HG03060 (cell line): ENCODE data around the gene PLD6.
"Not testable (repeated sequence)": the region's sequence is repeated elsewhere in the genome, so short reads cannot be mapped to it uniquely, and the experiment has no call there.

Experiments used
- ATAC-seq: cut with Tn5 transposase; IDR thresholded peaks from one replicate; pipeline ENCODE4 v1.9.1; 2021; ENCODE audit warnings: low read depth, moderate number of reproducible peaks; ENCODE audit not compliant: unreplicated experiment

The PLD6 gene

GRCh38 chr17:17159571-17159970, 46.6 kb downstream of the PLD6 start:
- ATAC-seq: no peak

- not testable (repeated sequence) for ATAC-seq
Observed at GRCh38 chr17:17158506-17158905, 47.6 kb downstream of the PLD6 start.

GRCh38 chr17:17157041-17157440, 49.1 kb downstream of the PLD6 start:
- no peak for ATAC-seq

GRCh38 chr17:17156511-17156910, 49.6 kb downstream of the PLD6 start:
- ATAC-seq: no peak

- no peak for ATAC-seq
Observed at GRCh38 chr17:17156107-17156506, 50.0 kb downstream of the PLD6 start.

- ATAC-seq: no peak
Observed at GRCh38 chr17:17155568-17155967, 50.6 kb downstream of the PLD6 start.

GRCh38 chr17:17154981-17155380, 51.2 kb downstream of the PLD6 start:
- ATAC-seq: no peak

GRCh38 chr17:17154556-17154955, 51.6 kb downstream of the PLD6 start:
- ATAC-seq: no peak

GRCh38 chr17:17153709-17154108, 52.4 kb downstream of the PLD6 start:
- ATAC-seq: no peak

GRCh38 chr17:17153071-17153470, 53.1 kb downstream of the PLD6 start:
- no peak for ATAC-seq

- no peak for ATAC-seq
Observed at GRCh38 chr17:17152385-17152784, 53.7 kb downstream of the PLD6 start.

- no peak for ATAC-seq
Observed at GRCh38 chr17:17151962-17152361, 54.2 kb downstream of the PLD6 start.

GRCh38 chr17:17151541-17151940, 54.6 kb downstream of the PLD6 start:
- no peak for ATAC-seq

GRCh38 chr17:17151055-17151454, 55.1 kb downstream of the PLD6 start:
- ATAC-seq: no peak
